Measurements from ENCODE around the gene ANKRD16. TPM values are rescaled to one million over a fixed set of nuclear protein-coding genes. Genes with fewer than 3 reads are reported as not detected.
"Not testable (repeated sequence)": the region's sequence is repeated elsewhere in the genome, so short reads cannot be mapped to it uniquely, and the experiment has no call there.

ANKRD16 gene
- total and polyA plus RNA-seq, 2 donors (not counting 1 experiment from before 2014, with no cell fraction given), result 10.9 to 12.6 TPM

DNA sequence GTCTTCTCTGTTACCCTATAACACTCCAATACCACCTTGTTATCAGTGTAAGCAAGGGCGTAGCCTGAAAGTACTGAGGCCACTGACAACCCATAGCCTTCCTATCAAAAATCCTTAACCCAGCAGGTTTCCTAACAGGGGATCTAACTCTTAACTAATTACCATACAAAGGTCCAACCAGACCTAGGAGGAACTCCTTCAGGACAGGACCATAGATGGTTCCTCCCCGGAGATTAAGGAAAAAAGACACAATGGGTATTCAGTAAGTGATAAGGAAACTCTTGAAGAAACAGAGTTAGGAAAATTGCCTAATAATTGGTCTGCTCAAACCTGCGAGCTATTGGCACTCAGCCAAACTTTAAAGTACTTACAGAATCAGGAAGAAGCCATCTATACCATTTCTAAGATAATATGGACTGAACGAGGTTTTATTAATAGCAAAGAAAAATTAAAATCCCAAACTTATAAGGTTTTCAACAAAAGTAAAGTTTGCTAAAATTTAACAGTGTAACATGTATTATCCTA, 22.5 kb downstream of the ANKRD16 start:
- H3K4me3 Mint-ChIP-seq, result peak overlapping the region; percentile 78
- H3K4me3 ChIP-seq (ENCODE audit: control extremely low read depth in 1 of 5, extremely low read depth in 1 of 5, insufficient read depth in 1 of 5, low read depth in 2 of 5, low read length in 4 of 5), result peak overlapping the region in 1 of 5 experiments; percentile 57
- no CpG with 5 or more reads among the region's 4 CpGs for WGBS (ENCODE audit: insufficient coverage)
- POLR2A ChIA-PET; H4K20me1 ChIP-seq (ENCODE audit: control insufficient read depth, insufficient read depth, low read length, poor library complexity, severe bottlenecking); DNase-seq; H3K9me3 ChIP-seq (ENCODE audit: control extremely low read depth in 1 of 3, control insufficient read depth in 2 of 3, insufficient read depth in 1 of 3, low read length in 2 of 3); intact Hi-C loops (cut with micrococcal nuclease); H3K36me3 ChIP-seq (replicated peaks in 1 of 2; ENCODE audit: control extremely low read depth in 1 of 2, control insufficient read depth in 1 of 2, extremely low read depth in 1 of 2, insufficient read depth in 2 of 2, low read length in 1 of 2); H3K27me3 Mint-ChIP-seq; H3K27me3 ChIP-seq (replicated peaks in 1 of 4; ENCODE audit: control extremely low read depth in 1 of 4, control insufficient read depth in 3 of 4, insufficient read depth in 4 of 4, low read length in 3 of 4); H2AFZ ChIP-seq (ENCODE audit: insufficient read depth, low read depth, low read length, poor library complexity, severe bottlenecking); ATAC-seq (ENCODE audit: low read depth); H3K9me3 Mint-ChIP-seq (ENCODE audit: insufficient read depth): not testable (repeated sequence)
- H3K27ac Mint-ChIP-seq, result peak overlapping the region; percentile 4
- H3K4me1 Mint-ChIP-seq, result peaks cover 41% of the 10 kb centered on the region
- peak overlapping the region; percentile 63 for H3K9ac ChIP-seq (ENCODE audit: low read length)
- peaks cover 18% of the 10 kb centered on the region for H3K79me2 ChIP-seq (ENCODE audit: control insufficient read depth, insufficient read depth, low read length)
- peaks cover 19 to 33% of the 10 kb centered on the region in 2 donors for H3K4me1 ChIP-seq (ENCODE audit: control insufficient read depth in 2 of 2, insufficient read depth in 2 of 2, low read length in 2 of 2)
- CTCF ChIA-PET, result interaction anchor here (1.0 kb wide), 1 partner anchor 14 kb away, joined by 3 read pairs; no protein-coding TSS in a partner anchor
- H3K27ac ChIP-seq (ENCODE audit: low read length in 2 of 2), result peak overlapping the region in 1 of 2 donors; percentile 69
- H3K4me2 ChIP-seq (replicated peaks; ENCODE audit: low read depth, low read length, poor library complexity, severe bottlenecking), result peak overlapping the region; percentile 60

DNA sequence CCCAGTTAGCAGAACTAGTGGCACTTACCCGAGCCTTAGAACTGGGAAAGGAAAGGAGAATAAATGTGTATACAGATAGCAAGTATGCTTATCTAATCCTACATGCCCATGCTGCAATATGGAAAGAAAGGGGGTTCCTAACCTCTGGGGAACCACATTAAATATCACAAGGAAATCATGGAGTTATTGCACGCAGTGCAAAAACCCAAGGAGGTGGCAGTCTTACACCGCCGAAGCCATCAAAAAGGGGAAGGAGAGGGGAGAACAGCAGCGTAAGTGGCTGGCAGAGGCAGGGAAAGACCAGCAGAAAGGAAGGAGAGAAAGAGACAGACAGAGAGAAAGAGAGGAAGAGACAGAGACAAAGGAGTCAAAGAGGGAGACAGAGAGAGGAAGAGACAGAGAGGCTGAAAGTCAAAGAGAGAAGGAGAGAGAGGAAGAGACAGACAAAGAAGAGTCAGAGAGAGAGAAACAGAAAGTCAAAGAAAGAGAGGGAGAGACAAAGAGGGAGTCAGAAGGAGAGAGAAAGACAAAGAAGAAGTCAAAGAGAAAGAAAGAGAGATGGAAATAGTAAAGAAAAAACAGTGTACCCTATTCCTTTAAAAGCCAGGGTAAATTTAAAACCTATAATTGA, 23.1 kb downstream of the ANKRD16 start:
- H3K27me3 ChIP-seq (replicated peaks in 1 of 4; ENCODE audit: control extremely low read depth in 1 of 4, control insufficient read depth in 3 of 4, insufficient read depth in 4 of 4, low read length in 3 of 4); H3K36me3 ChIP-seq (replicated peaks in 1 of 2; ENCODE audit: control extremely low read depth in 1 of 2, control insufficient read depth in 1 of 2, extremely low read depth in 1 of 2, insufficient read depth in 2 of 2, low read length in 1 of 2); H3K9me3 ChIP-seq (ENCODE audit: control extremely low read depth in 1 of 3, control insufficient read depth in 2 of 3, insufficient read depth in 1 of 3, low read length in 2 of 3); H3K9me3 Mint-ChIP-seq (ENCODE audit: insufficient read depth); H4K20me1 ChIP-seq (ENCODE audit: control insufficient read depth, insufficient read depth, low read length, poor library complexity, severe bottlenecking); CTCF ChIA-PET; ATAC-seq (ENCODE audit: low read depth); POLR2A ChIA-PET; H3K27me3 Mint-ChIP-seq; intact Hi-C loops (cut with micrococcal nuclease): not testable (repeated sequence)
- Histone ChIP-seq H3K4me2 (replicated peaks; ENCODE audit: low read depth, low read length, poor library complexity, severe bottlenecking) (peak overlapping the region; percentile 60), H2AFZ (ENCODE audit: insufficient read depth, low read depth, low read length, poor library complexity, severe bottlenecking) (peak overlapping the region; percentile 71), H3K4me1 (ENCODE audit: control insufficient read depth in 2 of 2, insufficient read depth in 2 of 2, low read length in 2 of 2) (peaks cover 19 to 38% of the 10 kb centered on the region in 2 donors), H3K4me3 (ENCODE audit: control extremely low read depth in 1 of 5, extremely low read depth in 1 of 5, insufficient read depth in 1 of 5, low read depth in 2 of 5, low read length in 4 of 5) (peak overlapping the region in 2 of 5 experiments; percentile 45 to 57), H3K79me2 (ENCODE audit: control insufficient read depth, insufficient read depth, low read length) (peaks cover 15% of the 10 kb centered on the region), H3K9ac (ENCODE audit: low read length) (peak overlapping the region; percentile 63), H3K27ac (ENCODE audit: low read length in 2 of 2) (peak overlapping the region in 1 of 2 donors; percentile 69)
- H3K4me1 Mint-ChIP-seq, result peaks cover 40% of the 10 kb centered on the region
- 45% methylated on average over 4 of the region's 5 CpGs for WGBS (ENCODE audit: insufficient coverage)
- H3K4me3 Mint-ChIP-seq, result peak overlapping the region; percentile 78
- TF ChIP-seq, protein P1, sequence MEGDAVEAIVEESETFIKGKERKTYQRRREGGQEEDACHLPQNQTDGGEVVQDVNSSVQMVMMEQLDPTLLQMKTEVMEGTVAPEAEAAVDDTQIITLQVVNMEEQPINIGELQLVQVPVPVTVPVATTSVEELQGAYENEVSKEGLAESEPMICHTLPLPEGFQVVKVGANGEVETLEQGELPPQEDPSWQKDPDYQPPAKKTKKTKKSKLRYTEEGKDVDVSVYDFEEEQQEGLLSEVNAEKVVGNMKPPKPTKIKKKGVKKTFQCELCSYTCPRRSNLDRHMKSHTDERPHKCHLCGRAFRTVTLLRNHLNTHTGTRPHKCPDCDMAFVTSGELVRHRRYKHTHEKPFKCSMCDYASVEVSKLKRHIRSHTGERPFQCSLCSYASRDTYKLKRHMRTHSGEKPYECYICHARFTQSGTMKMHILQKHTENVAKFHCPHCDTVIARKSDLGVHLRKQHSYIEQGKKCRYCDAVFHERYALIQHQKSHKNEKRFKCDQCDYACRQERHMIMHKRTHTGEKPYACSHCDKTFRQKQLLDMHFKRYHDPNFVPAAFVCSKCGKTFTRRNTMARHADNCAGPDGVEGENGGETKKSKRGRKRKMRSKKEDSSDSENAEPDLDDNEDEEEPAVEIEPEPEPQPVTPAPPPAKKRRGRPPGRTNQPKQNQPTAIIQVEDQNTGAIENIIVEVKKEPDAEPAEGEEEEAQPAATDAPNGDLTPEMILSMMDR (IDR thresholded peaks at IDR 0.05), result peak; percentile 13
- peak; percentile 34 for DNase-seq
- H3K27ac Mint-ChIP-seq, result peak overlapping the region; percentile 76

DNA sequence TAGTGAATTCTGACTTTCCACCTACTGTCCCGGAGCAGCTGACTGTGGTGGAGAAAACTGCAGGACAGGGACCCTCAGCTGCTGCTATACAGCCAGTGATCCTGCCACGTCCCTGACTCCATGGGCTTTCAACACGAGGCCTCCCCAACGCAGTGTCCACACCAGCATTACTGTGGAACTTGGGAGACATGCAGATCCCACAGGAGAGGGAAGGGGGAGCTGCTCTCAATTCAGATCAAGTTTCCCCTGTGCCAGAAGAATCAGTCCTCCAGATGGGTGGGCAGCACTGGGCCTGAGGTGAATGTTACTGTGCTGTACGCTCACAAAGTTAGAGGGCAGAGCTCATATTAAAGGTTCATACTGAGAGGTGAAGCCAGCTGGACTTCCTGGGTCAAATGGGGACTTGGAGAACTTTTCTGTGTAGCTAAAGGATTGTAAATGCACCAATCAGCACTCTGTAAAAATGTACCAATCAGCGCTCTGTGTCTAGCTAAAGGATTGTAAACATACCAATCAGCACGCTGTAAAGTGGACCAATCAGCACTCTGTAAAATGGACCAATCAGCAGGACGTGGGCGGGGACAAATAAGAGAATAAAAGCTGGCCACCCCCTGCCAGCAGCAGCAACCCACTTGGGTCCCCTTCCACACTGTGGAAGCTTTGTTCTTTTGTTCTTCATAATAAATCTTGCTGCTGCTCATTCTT, 26.6 kb downstream of the ANKRD16 start:
- H3K9me3 Mint-ChIP-seq (ENCODE audit: insufficient read depth); H3K4me3 Mint-ChIP-seq; H3K4me3 ChIP-seq (ENCODE audit: control extremely low read depth in 1 of 5, extremely low read depth in 1 of 5, insufficient read depth in 1 of 5, low read depth in 2 of 5, low read length in 4 of 5); H3K27me3 ChIP-seq (replicated peaks in 1 of 4; ENCODE audit: control extremely low read depth in 1 of 4, control insufficient read depth in 3 of 4, insufficient read depth in 4 of 4, low read length in 3 of 4); H3K9me3 ChIP-seq (ENCODE audit: control extremely low read depth in 1 of 3, control insufficient read depth in 2 of 3, insufficient read depth in 1 of 3, low read length in 2 of 3); H3K79me2 ChIP-seq (ENCODE audit: control insufficient read depth, insufficient read depth, low read length); H3K36me3 ChIP-seq (replicated peaks in 1 of 2; ENCODE audit: control extremely low read depth in 1 of 2, control insufficient read depth in 1 of 2, extremely low read depth in 1 of 2, insufficient read depth in 2 of 2, low read length in 1 of 2); ATAC-seq (ENCODE audit: low read depth); DNase-seq; H4K20me1 ChIP-seq (ENCODE audit: control insufficient read depth, insufficient read depth, low read length, poor library complexity, severe bottlenecking); H3K27me3 Mint-ChIP-seq: not testable (repeated sequence)
- Histone ChIP-seq H3K4me2 (replicated peaks; ENCODE audit: low read depth, low read length, poor library complexity, severe bottlenecking) (peak overlapping the region; percentile 44), H3K27ac (ENCODE audit: low read length in 2 of 2) (peak overlapping the region; percentile 47 to 51), H2AFZ (ENCODE audit: insufficient read depth, low read depth, low read length, poor library complexity, severe bottlenecking) (peak overlapping the region; percentile 56), H3K4me1 (ENCODE audit: control insufficient read depth in 2 of 2, insufficient read depth in 2 of 2, low read length in 2 of 2) (peaks cover 19 to 37% of the 10 kb centered on the region in 2 donors), H3K9ac (ENCODE audit: low read length) (peak overlapping the region; percentile 29)
- CTCF ChIA-PET, result interaction anchor here (0.8 to 1.8 kb wide), 6 partner anchors 10 to 65 kb away, joined by 3 to 6 read pairs (median 4); no protein-coding TSS in a partner anchor
- POLR2A ChIA-PET, result interaction anchor here (0.8 to 1.2 kb wide), 4 partner anchors 9 to 45 kb away, joined by 3 to 6 read pairs (median 4); no protein-coding TSS in a partner anchor
- peaks cover 48% of the 10 kb centered on the region for H3K4me1 Mint-ChIP-seq
- WGBS (ENCODE audit: insufficient coverage), result 95% methylated on average over 9 of the region's 9 CpGs
- peak overlapping the region; percentile 94 for H3K27ac Mint-ChIP-seq
- intact Hi-C loops (cut with micrococcal nuclease), result loop anchor here (1.0 kb wide), 1 partner anchor 11 kb away; no protein-coding TSS in a partner anchor

All from B cell (primary cell).